ENCODE data around the gene NRF1. TPM values are rescaled to one million over a fixed set of nuclear protein-coding genes. Genes with fewer than 3 reads are reported as not detected.

The NRF1 gene
- total and polyA plus RNA-seq, 4 donors: 6.9 to 33.3 (median 14.8) TPM

DNA sequence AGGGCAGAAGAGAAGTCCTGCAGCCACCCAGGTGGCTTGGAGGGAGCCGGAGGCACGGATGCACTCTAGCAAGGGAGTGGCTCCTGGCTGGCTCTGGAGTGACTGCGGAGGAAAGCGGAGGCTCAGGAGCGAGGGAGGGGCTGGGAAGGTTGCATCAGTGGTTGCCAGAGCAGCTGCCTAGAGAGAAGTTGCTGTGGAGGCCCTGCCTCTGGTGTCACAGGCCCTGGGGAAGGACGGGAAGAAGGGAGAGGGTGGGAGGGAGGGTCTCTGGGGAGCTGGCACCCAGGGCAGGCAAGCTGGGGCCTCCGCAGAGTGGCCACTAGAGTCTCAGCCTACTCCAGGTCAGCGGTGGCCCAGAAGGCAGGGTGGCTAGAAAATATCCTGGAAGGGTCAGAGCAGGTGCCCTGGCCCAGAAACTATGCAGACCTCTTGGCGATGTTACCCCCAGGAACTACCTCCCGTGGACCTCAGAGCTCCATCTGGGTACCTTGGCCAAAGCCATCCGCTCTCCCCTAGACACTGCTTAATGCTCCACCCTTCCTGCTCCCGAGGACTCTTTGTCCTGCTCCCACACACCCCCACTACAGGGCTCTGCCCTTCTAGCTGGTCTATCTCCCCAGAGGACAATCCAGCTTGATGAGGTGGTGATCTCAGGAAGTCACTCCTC is 164.3 kb downstream of the NRF1 start:
- H3K27ac ChIP-seq (ENCODE audit: low read depth in 1 of 2, low read length in 1 of 2): no peak overlapping the region
- no peak overlapping the region for H3K4me3 ChIP-seq
- no peak for ATAC-seq (ENCODE audit: insufficient read depth, low FRiP score)
- whole genome bisulfite sequencing, 2 donors: 72 to 77% methylated on average over 12 of the region's 12 CpGs
- no peaks in the 10 kb centered on the region for H3K9me3 ChIP-seq (ENCODE audit: control insufficient read depth in 4 of 4, insufficient read depth in 3 of 4, low read length in 3 of 4)
- peaks cover 0 to 13% (median 6%) of the 10 kb centered on the region in 5 donors for H3K4me1 ChIP-seq (ENCODE audit: control insufficient read depth in 5 of 5, insufficient read depth in 5 of 5, low read length in 5 of 5)
- TF ChIP-seq, protein P1, sequence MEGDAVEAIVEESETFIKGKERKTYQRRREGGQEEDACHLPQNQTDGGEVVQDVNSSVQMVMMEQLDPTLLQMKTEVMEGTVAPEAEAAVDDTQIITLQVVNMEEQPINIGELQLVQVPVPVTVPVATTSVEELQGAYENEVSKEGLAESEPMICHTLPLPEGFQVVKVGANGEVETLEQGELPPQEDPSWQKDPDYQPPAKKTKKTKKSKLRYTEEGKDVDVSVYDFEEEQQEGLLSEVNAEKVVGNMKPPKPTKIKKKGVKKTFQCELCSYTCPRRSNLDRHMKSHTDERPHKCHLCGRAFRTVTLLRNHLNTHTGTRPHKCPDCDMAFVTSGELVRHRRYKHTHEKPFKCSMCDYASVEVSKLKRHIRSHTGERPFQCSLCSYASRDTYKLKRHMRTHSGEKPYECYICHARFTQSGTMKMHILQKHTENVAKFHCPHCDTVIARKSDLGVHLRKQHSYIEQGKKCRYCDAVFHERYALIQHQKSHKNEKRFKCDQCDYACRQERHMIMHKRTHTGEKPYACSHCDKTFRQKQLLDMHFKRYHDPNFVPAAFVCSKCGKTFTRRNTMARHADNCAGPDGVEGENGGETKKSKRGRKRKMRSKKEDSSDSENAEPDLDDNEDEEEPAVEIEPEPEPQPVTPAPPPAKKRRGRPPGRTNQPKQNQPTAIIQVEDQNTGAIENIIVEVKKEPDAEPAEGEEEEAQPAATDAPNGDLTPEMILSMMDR (IDR thresholded peaks at IDR 0.05; ENCODE audit: control extremely low read depth, extremely low read depth): no peak
- no peak for DNase-seq
- H3K36me3 ChIP-seq (ENCODE audit: control insufficient read depth in 4 of 4, insufficient read depth in 4 of 4, low read length in 4 of 4): no peaks in the 10 kb centered on the region
- no peak overlapping the region for H3K9ac ChIP-seq (ENCODE audit: insufficient read depth in 1 of 2, low read length in 2 of 2)
- H3K27me3 ChIP-seq (ENCODE audit: control insufficient read depth in 3 of 3, insufficient read depth in 3 of 3, low read length in 2 of 3): peaks cover 0 to 30% (median 30%) of the 10 kb centered on the region in 3 donors

DNA sequence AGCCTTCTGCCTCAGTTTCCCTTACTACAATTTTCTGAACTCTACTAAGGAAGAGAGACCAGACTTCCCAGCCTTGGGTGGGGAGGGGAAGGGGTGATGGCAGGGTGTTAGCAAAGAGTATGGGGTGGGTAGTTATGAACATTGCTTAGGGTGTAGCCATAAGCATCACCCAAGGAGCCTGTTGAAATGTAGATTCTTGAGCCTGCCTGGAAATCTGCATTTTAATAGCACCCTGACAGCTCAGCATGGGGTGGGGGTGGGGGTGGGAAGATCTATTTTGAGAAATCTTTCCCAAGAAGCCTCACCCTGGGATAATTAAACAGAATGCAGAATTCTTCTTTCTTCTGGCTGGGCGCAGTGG is 164.8 kb downstream of the NRF1 start:
- H3K27me3 ChIP-seq (ENCODE audit: control insufficient read depth in 3 of 3, insufficient read depth in 3 of 3, low read length in 2 of 3): peaks cover 0 to 35% (median 35%) of the 10 kb centered on the region in 3 donors
- H3K9ac ChIP-seq (ENCODE audit: insufficient read depth in 1 of 2, low read length in 2 of 2): no peak overlapping the region
- peaks cover 0 to 13% (median 6%) of the 10 kb centered on the region in 5 donors for H3K4me1 ChIP-seq (ENCODE audit: control insufficient read depth in 5 of 5, insufficient read depth in 5 of 5, low read length in 5 of 5)
- WGBS, 2 donors: 72 to 89% methylated on average over 1 of the region's 1 CpG
- no peaks in the 10 kb centered on the region for H3K36me3 ChIP-seq (ENCODE audit: control insufficient read depth in 4 of 4, insufficient read depth in 4 of 4, low read length in 4 of 4)
- H3K9me3 ChIP-seq (ENCODE audit: control insufficient read depth in 4 of 4, insufficient read depth in 3 of 4, low read length in 3 of 4): no peaks in the 10 kb centered on the region
- no peak for DNase-seq
- ATAC-seq (ENCODE audit: insufficient read depth, low FRiP score): no peak
- no peak overlapping the region for H3K27ac ChIP-seq (ENCODE audit: low read depth in 1 of 2, low read length in 1 of 2)
- no peak overlapping the region for H3K4me3 ChIP-seq
- TF ChIP-seq, protein P1 (IDR thresholded peaks at IDR 0.05; ENCODE audit: control extremely low read depth, extremely low read depth): no peak

- H3K4me3 ChIP-seq: no peak overlapping the region
- H3K9ac ChIP-seq (ENCODE audit: insufficient read depth in 1 of 2, low read length in 2 of 2): no peak overlapping the region
- DNase-seq (no peak), ATAC-seq (ENCODE audit: insufficient read depth, low FRiP score) (no peak)
- peaks cover 0 to 22% (median 6%) of the 10 kb centered on the region in 5 donors for H3K4me1 ChIP-seq (ENCODE audit: control insufficient read depth in 5 of 5, insufficient read depth in 5 of 5, low read length in 5 of 5)
- no peak overlapping the region for H3K27ac ChIP-seq (ENCODE audit: low read depth in 1 of 2, low read length in 1 of 2)
- TF ChIP-seq, protein P1 (IDR thresholded peaks at IDR 0.05; ENCODE audit: control extremely low read depth, extremely low read depth): no peak
- H3K36me3 ChIP-seq (ENCODE audit: control insufficient read depth in 4 of 4, insufficient read depth in 4 of 4, low read length in 4 of 4): no peaks in the 10 kb centered on the region
- no peaks in the 10 kb centered on the region for H3K9me3 ChIP-seq (ENCODE audit: control insufficient read depth in 4 of 4, insufficient read depth in 3 of 4, low read length in 3 of 4)
- WGBS, 2 donors: 29 to 48% methylated on average over 19 of the region's 19 CpGs
- H3K27me3 ChIP-seq (ENCODE audit: control insufficient read depth in 3 of 3, insufficient read depth in 3 of 3, low read length in 2 of 3): peaks cover 0 to 42% (median 40%) of the 10 kb centered on the region in 3 donors
These were observed 165.8 kb downstream of the NRF1 start for GRCh38 chr7:129777195-129777844.

Measured in lung (tissue), 12 donors.